GM18861 (cell line): ENCODE results near the gene SLC22A12.
"Not testable (repeated sequence)": the region's sequence is repeated elsewhere in the genome, so short reads cannot be mapped to it uniquely, and the experiment has no call there.

Experiments used
- ATAC-seq: cut with Tn5 transposase; IDR thresholded peaks from one replicate; pipeline ENCODE4 v1.9.1; 2021; ENCODE audit not compliant: unreplicated experiment

Gene SLC22A12

GRCh38 chr11:64583296-64584262, 7.4 kb upstream of the SLC22A12 start:
- ATAC-seq, result no peak

GRCh38 chr11:64585150-64585549, 5.9 kb upstream of the SLC22A12 start:
- no peak for ATAC-seq

GRCh38 chr11:64586366-64586765, 4.7 kb upstream of the SLC22A12 start:
- ATAC-seq, result no peak

- no peak for ATAC-seq
These were observed 2.3 kb upstream of the SLC22A12 start for GRCh38 chr11:64588701-64589100.

- no peak for ATAC-seq
These were observed 525 bp downstream of the SLC22A12 start for GRCh38 chr11:64591257-64592233.

- ATAC-seq, result no peak
These were observed 1.2 kb downstream of the SLC22A12 start for GRCh38 chr11:64592234-64592615.

- no peak for ATAC-seq
These were observed 1.6 kb downstream of the SLC22A12 start for GRCh38 chr11:64592656-64593055.

- no peak for ATAC-seq
These were observed 2.4 kb downstream of the SLC22A12 start for GRCh38 chr11:64593156-64594105.

- no peak for ATAC-seq
These were observed 3.3 kb downstream of the SLC22A12 start for GRCh38 chr11:64594159-64594939.

GRCh38 chr11:64595922-64596321, 4.9 kb downstream of the SLC22A12 start:
- ATAC-seq, result not testable (repeated sequence)

GRCh38 chr11:64597671-64598101, 6.7 kb downstream of the SLC22A12 start:
- ATAC-seq, result no peak

- ATAC-seq, result no peak
These were observed 7.2 kb downstream of the SLC22A12 start for GRCh38 chr11:64598106-64598796.

GRCh38 chr11:64598797-64599697, 8.0 kb downstream of the SLC22A12 start:
- ATAC-seq, result no peak

- ATAC-seq, result no peak
These were observed 8.7 kb downstream of the SLC22A12 start for GRCh38 chr11:64599698-64600211.

- ATAC-seq, result no peak
These were observed 9.4 kb downstream of the SLC22A12 start for GRCh38 chr11:64600281-64600992.

- ATAC-seq, result no peak
These were observed 10.8 kb downstream of the SLC22A12 start for GRCh38 chr11:64601605-64602465.
